Measurements from ENCODE around the gene TMEM69. TPM values are rescaled to one million over a fixed set of nuclear protein-coding genes. Genes with fewer than 3 reads are reported as not detected.

Gene TMEM69
- total and polyA plus RNA-seq, 10 of the 15 experiments (the other 5 are each of a cell fraction or from before 2014, with no cell fraction given), result 44.6 to 162 (median 88.8) TPM

- TF ChIP-seq, protein P1, sequence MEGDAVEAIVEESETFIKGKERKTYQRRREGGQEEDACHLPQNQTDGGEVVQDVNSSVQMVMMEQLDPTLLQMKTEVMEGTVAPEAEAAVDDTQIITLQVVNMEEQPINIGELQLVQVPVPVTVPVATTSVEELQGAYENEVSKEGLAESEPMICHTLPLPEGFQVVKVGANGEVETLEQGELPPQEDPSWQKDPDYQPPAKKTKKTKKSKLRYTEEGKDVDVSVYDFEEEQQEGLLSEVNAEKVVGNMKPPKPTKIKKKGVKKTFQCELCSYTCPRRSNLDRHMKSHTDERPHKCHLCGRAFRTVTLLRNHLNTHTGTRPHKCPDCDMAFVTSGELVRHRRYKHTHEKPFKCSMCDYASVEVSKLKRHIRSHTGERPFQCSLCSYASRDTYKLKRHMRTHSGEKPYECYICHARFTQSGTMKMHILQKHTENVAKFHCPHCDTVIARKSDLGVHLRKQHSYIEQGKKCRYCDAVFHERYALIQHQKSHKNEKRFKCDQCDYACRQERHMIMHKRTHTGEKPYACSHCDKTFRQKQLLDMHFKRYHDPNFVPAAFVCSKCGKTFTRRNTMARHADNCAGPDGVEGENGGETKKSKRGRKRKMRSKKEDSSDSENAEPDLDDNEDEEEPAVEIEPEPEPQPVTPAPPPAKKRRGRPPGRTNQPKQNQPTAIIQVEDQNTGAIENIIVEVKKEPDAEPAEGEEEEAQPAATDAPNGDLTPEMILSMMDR (IDR thresholded peaks at IDR 0.05 in 2 of 3, conservative IDR thresholded peaks at IDR 0.05 in 1 of 3; ENCODE audit: control insufficient read depth in 2 of 3, extremely low read depth in 1 of 3, insufficient read depth in 1 of 3, low read depth in 3 of 3, low read length in 3 of 3), result no peak
- TF ChIP-seq MYB (IDR thresholded peaks at IDR 0.05; ENCODE audit: borderline replicate concordance, low read depth, low read length), result no peak
- no peak for TF ChIP-seq RBBP5 (conservative IDR thresholded peaks at IDR 0.05)
- TF ChIP-seq RCOR1 (conservative IDR thresholded peaks at IDR 0.05; ENCODE audit: low read depth, low read length), result no peak
- TF ChIP-seq, protein P2, sequence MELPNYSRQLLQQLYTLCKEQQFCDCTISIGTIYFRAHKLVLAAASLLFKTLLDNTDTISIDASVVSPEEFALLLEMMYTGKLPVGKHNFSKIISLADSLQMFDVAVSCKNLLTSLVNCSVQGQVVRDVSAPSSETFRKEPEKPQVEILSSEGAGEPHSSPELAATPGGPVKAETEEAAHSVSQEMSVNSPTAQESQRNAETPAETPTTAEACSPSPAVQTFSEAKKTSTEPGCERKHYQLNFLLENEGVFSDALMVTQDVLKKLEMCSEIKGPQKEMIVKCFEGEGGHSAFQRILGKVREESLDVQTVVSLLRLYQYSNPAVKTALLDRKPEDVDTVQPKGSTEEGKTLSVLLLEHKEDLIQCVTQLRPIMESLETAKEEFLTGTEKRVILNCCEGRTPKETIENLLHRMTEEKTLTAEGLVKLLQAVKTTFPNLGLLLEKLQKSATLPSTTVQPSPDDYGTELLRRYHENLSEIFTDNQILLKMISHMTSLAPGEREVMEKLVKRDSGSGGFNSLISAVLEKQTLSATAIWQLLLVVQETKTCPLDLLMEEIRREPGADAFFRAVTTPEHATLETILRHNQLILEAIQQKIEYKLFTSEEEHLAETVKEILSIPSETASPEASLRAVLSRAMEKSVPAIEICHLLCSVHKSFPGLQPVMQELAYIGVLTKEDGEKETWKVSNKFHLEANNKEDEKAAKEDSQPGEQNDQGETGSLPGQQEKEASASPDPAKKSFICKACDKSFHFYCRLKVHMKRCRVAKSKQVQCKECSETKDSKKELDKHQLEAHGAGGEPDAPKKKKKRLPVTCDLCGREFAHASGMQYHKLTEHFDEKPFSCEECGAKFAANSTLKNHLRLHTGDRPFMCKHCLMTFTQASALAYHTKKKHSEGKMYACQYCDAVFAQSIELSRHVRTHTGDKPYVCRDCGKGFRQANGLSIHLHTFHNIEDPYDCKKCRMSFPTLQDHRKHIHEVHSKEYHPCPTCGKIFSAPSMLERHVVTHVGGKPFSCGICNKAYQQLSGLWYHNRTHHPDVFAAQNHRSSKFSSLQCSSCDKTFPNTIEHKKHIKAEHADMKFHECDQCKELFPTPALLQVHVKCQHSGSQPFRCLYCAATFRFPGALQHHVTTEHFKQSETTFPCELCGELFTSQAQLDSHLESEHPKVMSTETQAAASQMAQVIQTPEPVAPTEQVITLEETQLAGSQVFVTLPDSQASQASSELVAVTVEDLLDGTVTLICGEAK (IDR thresholded peaks at IDR 0.05; ENCODE audit: borderline replicate concordance), result peak; percentile 50; the same call in 1 of the 2 replicates
- TF ChIP-seq RAD21 (IDR thresholded peaks at IDR 0.05; ENCODE audit: insufficient read depth, low read depth, low read length), result no peak
- TF ChIP-seq ESRRA (IDR thresholded peaks at IDR 0.05; ENCODE audit: low read length), result peak; percentile 9; the same call in 1 of the 2 replicates
- TF ChIP-seq BRCA1 (IDR thresholded peaks at IDR 0.05; ENCODE audit: low read depth, low read length), result no peak
- TF ChIP-seq JUND (IDR thresholded peaks at IDR 0.05; ENCODE audit: low read depth, low read length), result no peak
- no peak for TF ChIP-seq FOS (IDR thresholded peaks at IDR 0.05; ENCODE audit: borderline replicate concordance, extremely low read depth, insufficient read length)
- peak; percentile 32; the same call in 1 of the 2 replicates for TF ChIP-seq RELB (IDR thresholded peaks at IDR 0.05; ENCODE audit: low read depth)
- peak; percentile 72 for TF ChIP-seq MXI1 (IDR thresholded peaks at IDR 0.05; ENCODE audit: low read depth, low read length)
- TF ChIP-seq RB1 (IDR thresholded peaks at IDR 0.05; ENCODE audit: borderline replicate concordance), result no peak
- no peak for TF ChIP-seq NR2C2 (IDR thresholded peaks at IDR 0.05; ENCODE audit: borderline replicate concordance, control insufficient read depth, insufficient read length, low read depth)
- peak; percentile 81 for TF ChIP-seq ZSCAN29 (IDR thresholded peaks at IDR 0.05)
- TF ChIP-seq, protein P3, sequence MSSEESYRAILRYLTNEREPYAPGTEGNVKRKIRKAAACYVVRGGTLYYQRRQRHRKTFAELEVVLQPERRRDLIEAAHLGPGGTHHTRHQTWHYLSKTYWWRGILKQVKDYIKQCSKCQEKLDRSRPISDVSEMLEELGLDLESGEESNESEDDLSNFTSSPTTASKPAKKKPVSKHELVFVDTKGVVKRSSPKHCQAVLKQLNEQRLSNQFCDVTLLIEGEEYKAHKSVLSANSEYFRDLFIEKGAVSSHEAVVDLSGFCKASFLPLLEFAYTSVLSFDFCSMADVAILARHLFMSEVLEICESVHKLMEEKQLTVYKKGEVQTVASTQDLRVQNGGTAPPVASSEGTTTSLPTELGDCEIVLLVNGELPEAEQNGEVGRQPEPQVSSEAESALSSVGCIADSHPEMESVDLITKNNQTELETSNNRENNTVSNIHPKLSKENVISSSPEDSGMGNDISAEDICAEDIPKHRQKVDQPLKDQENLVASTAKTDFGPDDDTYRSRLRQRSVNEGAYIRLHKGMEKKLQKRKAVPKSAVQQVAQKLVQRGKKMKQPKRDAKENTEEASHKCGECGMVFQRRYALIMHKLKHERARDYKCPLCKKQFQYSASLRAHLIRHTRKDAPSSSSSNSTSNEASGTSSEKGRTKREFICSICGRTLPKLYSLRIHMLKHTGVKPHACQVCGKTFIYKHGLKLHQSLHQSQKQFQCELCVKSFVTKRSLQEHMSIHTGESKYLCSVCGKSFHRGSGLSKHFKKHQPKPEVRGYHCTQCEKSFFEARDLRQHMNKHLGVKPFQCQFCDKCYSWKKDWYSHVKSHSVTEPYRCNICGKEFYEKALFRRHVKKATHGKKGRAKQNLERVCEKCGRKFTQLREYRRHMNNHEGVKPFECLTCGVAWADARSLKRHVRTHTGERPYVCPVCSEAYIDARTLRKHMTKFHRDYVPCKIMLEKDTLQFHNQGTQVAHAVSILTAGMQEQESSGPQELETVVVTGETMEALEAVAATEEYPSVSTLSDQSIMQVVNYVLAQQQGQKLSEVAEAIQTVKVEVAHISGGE (CRISPR knock-in tag; IDR thresholded peaks at IDR 0.05), result no peak
- TF ChIP-seq HDGF (IDR thresholded peaks at IDR 0.05), result no peak
- TF ChIP-seq TCF3 (IDR thresholded peaks at IDR 0.05; ENCODE audit: borderline replicate concordance, insufficient read depth, low read depth, low read length), result peak; percentile 68; the same call in 1 of the 2 replicates
Measured at GRCh38 chr1:45687014-45687753, 797 bp upstream of the TMEM69 start (continued).
